GM21390 (cell line): ENCODE measurements around the gene ZNF407.

ENCODE experiments used
- ATAC-seq: cut with Tn5 transposase; IDR thresholded peaks from one replicate; pipeline ENCODE4 v1.9.1; 2021; ENCODE audit not compliant: unreplicated experiment

The ZNF407 gene

GRCh38 chr18:75109819-75110218 is 512.1 kb downstream of the ZNF407 start:
- no peak for ATAC-seq

GRCh38 chr18:75110311-75110710 is 512.6 kb downstream of the ZNF407 start:
- ATAC-seq = no peak

GRCh38 chr18:75110846-75111415 is 513.3 kb downstream of the ZNF407 start:
- no peak for ATAC-seq

GRCh38 chr18:75111760-75112159 is 514.1 kb downstream of the ZNF407 start:
- ATAC-seq = no peak

GRCh38 chr18:75112186-75113096 is 514.8 kb downstream of the ZNF407 start:
- no peak for ATAC-seq

GRCh38 chr18:75113455-75113854 is 515.8 kb downstream of the ZNF407 start:
- no peak for ATAC-seq

- no peak for ATAC-seq
These were observed 516.6 kb downstream of the ZNF407 start for GRCh38 chr18:75114231-75114764.
